K562 (cell line): ENCODE measurements around the gene RNU1-2. TPM values are rescaled to one million over a fixed set of nuclear protein-coding genes. Genes with fewer than 3 reads are reported as not detected.

Experiments used
- CEBPG ChIP-seq, 3 experiments: fragments of 200-800 bp in 1 of 3; sonication (Bioruptor generic) in 1 of 3; sonication (generic) in 1 of 3; formaldehyde crosslinking in 1 of 3; IDR thresholded peaks in 2 of 3; conservative IDR thresholded peaks in 1 of 3; 2 replicates each; pipeline versions ENCODE4 v1.6.1 to v1.8.0; 2016 to 2022; ENCODE audit warnings: missing compliant biosample characterization in 2 of 3, missing genetic modification characterization in 2 of 3, mild to moderate bottlenecking in 1 of 3, missing genetic modification reagents in 1 of 3
- DPF2 ChIP-seq: fragments of 450-650 bp; IDR thresholded peaks from 2 replicates; pipeline ENCODE4 v1.6.1; 2016
- ESRRA ChIP-seq: fragments of 450-650 bp; IDR thresholded peaks from 2 replicates; pipeline ENCODE4 v1.6.1; 2014; ENCODE audit warnings: low read depth, mild to moderate bottlenecking, moderate library complexity, borderline replicate concordance
- GATAD2B ChIP-seq: fragments of 450-650 bp; IDR thresholded peaks from 2 replicates; pipeline ENCODE4 v1.6.1; 2017; ENCODE audit warnings: mild to moderate bottlenecking, borderline replicate concordance
- HDAC1 ChIP-seq, 2 experiments: fragments of 450-650 bp; IDR thresholded peaks; 2 replicates each; pipeline ENCODE4 v1.6.1; 2016 to 2017; ENCODE audit warnings: inconsistent platforms in 1 of 2, mild to moderate bottlenecking in 1 of 2, moderate library complexity in 1 of 2
- KDM4B ChIP-seq, 2 experiments: fragments of 450-650 bp in 1 of 2; sonication (generic) in 1 of 2; IDR thresholded peaks; 2 replicates each; pipeline ENCODE4 v1.6.1; 2016 to 2017; ENCODE audit warnings: borderline replicate concordance in 2 of 2, antibody characterized with exemption in 1 of 2, low read depth in 1 of 2, mild to moderate bottlenecking in 1 of 2
- LCOR ChIP-seq: sonication (generic); formaldehyde crosslinking; IDR thresholded peaks from 2 replicates; pipeline ENCODE4 v1.8.0; 2022; ENCODE audit warnings: mild to moderate bottlenecking, missing genetic modification reagents
- LEF1 ChIP-seq: fragments of 450-650 bp; IDR thresholded peaks from 2 replicates; pipeline ENCODE4 v1.6.1; 2016; ENCODE audit warnings: mild to moderate bottlenecking
- MTA3 ChIP-seq: fragments of 450-650 bp; formaldehyde crosslinking; IDR thresholded peaks from 2 replicates; pipeline ENCODE4 v1.6.1; 2017; ENCODE audit warnings: mild to moderate bottlenecking, borderline replicate concordance
- NFRKB ChIP-seq: fragments of 450-650 bp; IDR thresholded peaks from 2 replicates; pipeline ENCODE4 v1.6.1; 2016; ENCODE audit warnings: low read depth
- NR2C1 ChIP-seq, 2 experiments: fragments of 450-650 bp; IDR thresholded peaks; 2 replicates each; pipeline ENCODE4 v1.6.1; 2017; ENCODE audit warnings: mild to moderate bottlenecking in 2 of 2, antibody characterized with exemption in 1 of 2, inconsistent platforms in 1 of 2, missing compliant biosample characterization in 1 of 2, missing genetic modification characterization in 1 of 2
- PHB2 ChIP-seq: fragments of 450-650 bp; IDR thresholded peaks from 2 replicates; pipeline ENCODE4 v1.6.1; 2017; ENCODE audit warnings: low read depth
- RBM17 ChIP-seq: fragments of 200-400 bp; formaldehyde crosslinking; IDR thresholded peaks from 2 replicates; pipeline ENCODE4 v1.6.1; 2017; ENCODE audit warnings: low read depth, mild to moderate bottlenecking, low read length, borderline replicate concordance
- TAF7 ChIP-seq: fragments of 450-650 bp; IDR thresholded peaks from 2 replicates; pipeline ENCODE4 v1.6.1; 2016; ENCODE audit warnings: missing genetic modification characterization, missing compliant biosample characterization
- TCFL5 ChIP-seq: fragments of 250-450 bp; sonication (Bioruptor Pico); conservative IDR thresholded peaks from 2 replicates; pipeline ENCODE4 v1.6.1; 2021; ENCODE audit warnings: mild to moderate bottlenecking, moderate library complexity, matching md5 sums
- ZNF184 ChIP-seq: sonication (generic); formaldehyde crosslinking; IDR thresholded peaks from 2 replicates; pipeline ENCODE4 v1.5.0; 2020; ENCODE audit warnings: missing genetic modification reagents
- ZNF197 ChIP-seq: fragments of 200-800 bp; sonication (Bioruptor generic); IDR thresholded peaks from 2 replicates; pipeline ENCODE4 v1.6.1; 2016; ENCODE audit warnings: low read depth, missing genetic modification characterization, missing compliant biosample characterization
- ZNF3 ChIP-seq: fragments of 250-450 bp; sonication (Bioruptor Pico); IDR thresholded peaks from 2 replicates; pipeline ENCODE4 v1.5.0; 2021; ENCODE audit warnings: mild to moderate bottlenecking, moderate library complexity
- ZNF507 ChIP-seq: conservative IDR thresholded peaks from 2 replicates; pipeline ENCODE4 v1.6.1; 2017; ENCODE audit warnings: missing genetic modification characterization, missing compliant biosample characterization
- ZNF780A ChIP-seq: fragments of 250-450 bp; sonication (Bioruptor Pico); IDR thresholded peaks from 2 replicates; pipeline ENCODE4 v1.5.0; 2021; ENCODE audit warnings: mild to moderate bottlenecking
- polyA plus RNA-seq, 8 experiments: library from polyadenylated mRNA; depleted of rRNA in 4 of 8; stranded (reverse) in 5 of 8; unstranded in 3 of 8; fragments of >200 nt; fragmentation: Nextera tagmentation in 2 of 8; fragmentation: Illumina TruSeq in 1 of 8; extraction: Ambion mirVana in 2 of 8; extraction: Trizol in 1 of 8; gene quantifications; 2 replicates each; pipeline versions ENCODE4 v1.2.1 to v1.2.3, GENCODE V29; 2011 to 2014; ENCODE audit warnings: inconsistent platforms in 1 of 8, missing spikeins in 1 of 8
- total RNA-seq, 7 experiments: library from RNA; depleted of rRNA in 6 of 7; stranded (reverse); fragments of >200 nt in 6 of 7; fragmentation: Illumina TruSeq in 2 of 7; extraction: Trizol in 2 of 7; gene quantifications; 2 replicates each; pipeline versions ENCODE4 v1.2.1 to v1.2.3, GENCODE V29; 2011 to 2021; ENCODE audit warnings: low replicate concordance in 1 of 7
- TF ChIP-seq, protein P1 (sequence below): fragments of 450-650 bp; IDR thresholded peaks from 2 replicates; pipeline ENCODE4 v1.6.1; 2016; ENCODE audit warnings: low read depth, mild to moderate bottlenecking, moderate library complexity
- TF ChIP-seq, protein P2 (sequence below): sonication (generic); formaldehyde crosslinking; IDR thresholded peaks from 2 replicates; pipeline ENCODE4 v1.8.0; 2022; ENCODE audit warnings: mild to moderate bottlenecking, missing genetic modification reagents
- TF ChIP-seq, protein P3 (sequence below): fragments of 250-450 bp; sonication (Bioruptor Pico); IDR thresholded peaks from 2 replicates; pipeline ENCODE4 v1.9.0; 2021; ENCODE audit warnings: mild to moderate bottlenecking

RNU1-2 gene
- total and polyA plus RNA-seq, 9 of the 15 experiments (the other 6 are each of a cell fraction or from before 2014, with no cell fraction given): under 0.01 to 32,823 (median 2,538) TPM; not detected in 4

DNA sequence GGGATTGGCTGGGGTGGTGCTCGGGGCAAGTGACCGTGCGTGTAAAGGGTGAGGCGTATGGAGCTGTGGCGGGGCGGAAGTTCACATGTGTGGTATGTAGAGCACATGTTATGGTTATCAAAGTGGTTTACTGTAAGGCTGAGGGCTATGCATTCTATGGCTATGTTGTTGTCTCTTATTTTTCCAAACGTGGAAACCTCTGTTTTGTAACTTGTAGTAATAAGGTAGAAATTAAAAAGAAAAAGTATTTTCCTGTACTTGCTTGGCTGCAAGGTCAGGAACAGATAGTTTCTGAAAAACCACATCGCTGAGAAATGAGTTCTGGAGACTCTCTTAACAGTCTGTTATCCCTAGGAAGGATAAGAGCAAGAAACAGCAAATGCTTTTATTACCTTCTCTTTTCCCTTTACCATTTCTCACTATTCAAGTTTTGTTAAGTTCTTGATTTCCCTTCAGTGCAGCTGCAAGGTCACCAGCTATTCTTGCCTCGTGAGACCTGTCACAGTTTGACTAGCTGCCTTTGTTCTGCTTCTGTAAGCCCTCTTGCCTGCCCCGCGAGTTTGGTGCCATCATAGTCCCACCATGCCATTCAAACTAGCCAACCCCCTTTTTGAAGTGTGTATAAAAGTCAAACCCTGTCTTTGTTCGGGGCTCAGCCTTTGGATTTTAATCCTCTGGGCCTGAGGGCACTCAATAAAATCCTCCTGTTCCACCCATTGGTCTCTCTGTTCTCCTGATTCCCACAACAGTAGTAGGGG is 9.5 kb downstream of the RNU1-2 start (continued):
- TF ChIP-seq PHB2 (no peak; the same call in 1 of the 2 replicates), NR2C1 (IDR thresholded peaks at IDR 0.05) (peak; percentile 65), NR2C1 (tag; IDR thresholded peaks at IDR 0.05) (peak; percentile 50), LEF1 (peak; percentile 44; the same call in 1 of the 2 replicates), GATAD2B (peak; percentile 89), TCFL5 (CRISPR knock-in tag) (peak; percentile 94), HDAC1 (IDR thresholded peaks at IDR 0.05) (peak in 1 of 2 experiments; percentile 69; a peak in 2 of 4 replicates), ZNF3 (CRISPR knock-in tag) (peak; percentile 99), MTA3 (peak; percentile 99), ZNF780A (peak; percentile 99), NFRKB (peak; percentile 45; the same call in 1 of the 2 replicates), ZNF184 (CRISPR knock-in tag) (no peak), TAF7 (tag) (no peak), ZNF197 (CRISPR knock-in tag) (peak; percentile 78; the same call in 1 of the 2 replicates), ESRRA (peak; percentile 28), LCOR (CRISPR knock-in tag) (peak; percentile 96), CEBPG (CRISPR knock-in tag; IDR thresholded peaks at IDR 0.05) (no peak), CEBPG (tag; conservative IDR thresholded peaks at IDR 0.05 in 1 of 2, IDR thresholded peaks at IDR 0.05 in 1 of 2) (peak in 1 of 2 experiments; percentile 30; a peak in 1 of 4 replicates), ZNF507 (tag) (no peak; the same call in 1 of the 2 replicates), DPF2 (peak; percentile 55; the same call in 1 of the 2 replicates), KDM4B (IDR thresholded peaks at IDR 0.05; ENCODE audit: borderline replicate concordance in 2 of 2, low read depth in 1 of 2) (peak; percentile 99 to 100; a peak in 3 of 4 replicates), RBM17 (0 out of 2 replicates have a peak, but pooled peaks have one; percentile 94)
- TF ChIP-seq, protein P1, sequence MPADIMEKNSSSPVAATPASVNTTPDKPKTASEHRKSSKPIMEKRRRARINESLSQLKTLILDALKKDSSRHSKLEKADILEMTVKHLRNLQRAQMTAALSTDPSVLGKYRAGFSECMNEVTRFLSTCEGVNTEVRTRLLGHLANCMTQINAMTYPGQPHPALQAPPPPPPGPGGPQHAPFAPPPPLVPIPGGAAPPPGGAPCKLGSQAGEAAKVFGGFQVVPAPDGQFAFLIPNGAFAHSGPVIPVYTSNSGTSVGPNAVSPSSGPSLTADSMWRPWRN: no peak
- TF ChIP-seq, protein P2, sequence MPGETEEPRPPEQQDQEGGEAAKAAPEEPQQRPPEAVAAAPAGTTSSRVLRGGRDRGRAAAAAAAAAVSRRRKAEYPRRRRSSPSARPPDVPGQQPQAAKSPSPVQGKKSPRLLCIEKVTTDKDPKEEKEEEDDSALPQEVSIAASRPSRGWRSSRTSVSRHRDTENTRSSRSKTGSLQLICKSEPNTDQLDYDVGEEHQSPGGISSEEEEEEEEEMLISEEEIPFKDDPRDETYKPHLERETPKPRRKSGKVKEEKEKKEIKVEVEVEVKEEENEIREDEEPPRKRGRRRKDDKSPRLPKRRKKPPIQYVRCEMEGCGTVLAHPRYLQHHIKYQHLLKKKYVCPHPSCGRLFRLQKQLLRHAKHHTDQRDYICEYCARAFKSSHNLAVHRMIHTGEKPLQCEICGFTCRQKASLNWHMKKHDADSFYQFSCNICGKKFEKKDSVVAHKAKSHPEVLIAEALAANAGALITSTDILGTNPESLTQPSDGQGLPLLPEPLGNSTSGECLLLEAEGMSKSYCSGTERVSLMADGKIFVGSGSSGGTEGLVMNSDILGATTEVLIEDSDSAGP: no peak
- TF ChIP-seq, protein P3, sequence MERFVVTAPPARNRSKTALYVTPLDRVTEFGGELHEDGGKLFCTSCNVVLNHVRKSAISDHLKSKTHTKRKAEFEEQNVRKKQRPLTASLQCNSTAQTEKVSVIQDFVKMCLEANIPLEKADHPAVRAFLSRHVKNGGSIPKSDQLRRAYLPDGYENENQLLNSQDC: peak; percentile 100
